HepG2 (cell line): Measurements from ENCODE around the gene SLC17A9. TPM values are rescaled to one million over a fixed set of nuclear protein-coding genes. Genes with fewer than 3 reads are reported as not detected.

ENCODE experiments used
- CBX1 ChIP-seq: IDR thresholded peaks from one replicate; pipeline ENCODE4 v1.6.1; 2016; ENCODE audit warnings: antibody characterized with exemption, low read depth
- CEBPZ ChIP-seq: IDR thresholded peaks from 2 replicates; pipeline ENCODE4 v1.6.1; 2012; ENCODE audit warnings: low read length, improper control_type of control experiment
- E2F5 ChIP-seq: sonication (generic); formaldehyde crosslinking; conservative IDR thresholded peaks from 2 replicates; pipeline ENCODE4 v1.4.0; 2020; ENCODE audit warnings: missing genetic modification reagents
- FOXK2 ChIP-seq: fragments of 450-650 bp; IDR thresholded peaks from 2 replicates; pipeline ENCODE4 v1.6.1; 2016
- HNRNPK ChIP-seq: fragments of 200-400 bp; formaldehyde crosslinking; IDR thresholded peaks from 2 replicates; pipeline ENCODE4 v1.6.1; 2018; ENCODE audit warnings: low read length, low read depth, moderate library complexity, mild to moderate bottlenecking; ENCODE audit not compliant: poor library complexity, severe bottlenecking
- MAF1 ChIP-seq: sonication (generic); formaldehyde crosslinking; IDR thresholded peaks from 2 replicates; pipeline ENCODE4 v1.5.0; 2020; ENCODE audit warnings: missing genetic modification reagents, borderline replicate concordance
- MXI1 ChIP-seq: IDR thresholded peaks from 3 replicates; pipeline ENCODE4 v1.6.1; 2012; ENCODE audit warnings: low read depth, low read length, inconsistent platforms, borderline replicate concordance
- PRMT3 ChIP-seq: sonication (generic); formaldehyde crosslinking; IDR thresholded peaks from 2 replicates; pipeline ENCODE4 v1.8.1; 2022; ENCODE audit warnings: low read depth, mild to moderate bottlenecking, moderate library complexity, missing genetic modification reagents, borderline replicate concordance
- PRPF4 ChIP-seq: fragments of 200-400 bp; formaldehyde crosslinking; IDR thresholded peaks from 2 replicates; pipeline ENCODE4 v1.6.1; 2016; ENCODE audit warnings: low read length, low read depth; ENCODE audit not compliant: poor library complexity, severe bottlenecking
- REPIN1 ChIP-seq: sonication (generic); formaldehyde crosslinking; IDR thresholded peaks from 2 replicates; pipeline ENCODE4 v1.8.0; 2022; ENCODE audit warnings: missing genetic modification reagents, low read depth, mild to moderate bottlenecking, borderline replicate concordance
- SMARCE1 ChIP-seq: fragments of 450-650 bp; IDR thresholded peaks from 2 replicates; pipeline ENCODE4 v1.6.1; 2017; ENCODE audit warnings: borderline replicate concordance
- SMYD3 ChIP-seq: sonication (generic); formaldehyde crosslinking; IDR thresholded peaks from 2 replicates; pipeline ENCODE4 v1.8.1; 2023; ENCODE audit warnings: mild to moderate bottlenecking, missing genetic modification reagents
- THAP7 ChIP-seq: sonication (generic); formaldehyde crosslinking; IDR thresholded peaks from 2 replicates; pipeline ENCODE4 v1.8.1; 2023; ENCODE audit warnings: mild to moderate bottlenecking, missing genetic modification reagents
- YEATS4 ChIP-seq: sonication (generic); formaldehyde crosslinking; IDR thresholded peaks from 2 replicates; pipeline ENCODE4 v1.4.0; 2020; ENCODE audit warnings: missing genetic modification reagents, borderline replicate concordance
- ZBTB14 ChIP-seq: sonication (generic); formaldehyde crosslinking; IDR thresholded peaks from 2 replicates; pipeline ENCODE4 v1.4.0; 2020; ENCODE audit warnings: missing genetic modification reagents
- ZBTB39 ChIP-seq: sonication (generic); formaldehyde crosslinking; IDR thresholded peaks from 2 replicates; pipeline ENCODE4 v1.5.0; 2020; ENCODE audit warnings: missing genetic modification reagents
- ZFP90 ChIP-seq: sonication (generic); formaldehyde crosslinking; IDR thresholded peaks from 2 replicates; pipeline ENCODE4 v1.8.0; 2022; ENCODE audit warnings: missing genetic modification reagents, mild to moderate bottlenecking, inconsistent platforms, borderline replicate concordance
- ZNF205 ChIP-seq: IDR thresholded peaks from 2 replicates; pipeline ENCODE4 v1.6.1; 2018; ENCODE audit warnings: missing biosample characterization, missing genetic modification reagents
- ZNF589 ChIP-seq: sonication (generic); formaldehyde crosslinking; conservative IDR thresholded peaks from 2 replicates; pipeline ENCODE4 v1.8.0; 2022; ENCODE audit warnings: mild to moderate bottlenecking, moderate library complexity, missing genetic modification reagents
- ZNF776 ChIP-seq: sonication (generic); formaldehyde crosslinking; IDR thresholded peaks from 2 replicates; pipeline ENCODE4 v1.4.0; 2020; ENCODE audit warnings: mild to moderate bottlenecking, missing genetic modification reagents
- polyA plus RNA-seq, 8 experiments: library from polyadenylated mRNA; depleted of rRNA in 3 of 8; stranded (reverse) in 7 of 8; unstranded in 1 of 8; fragments of >200 nt; fragmentation: Illumina TruSeq in 4 of 8; extraction: Trizol in 4 of 8; gene quantifications; 2 replicates each; pipeline versions ENCODE4 v1.2.1 to v1.2.3, GENCODE V29; 2011 to 2016; ENCODE audit warnings: low read depth in 4 of 8, missing spikeins in 1 of 8, mixed read lengths in 1 of 8; ENCODE audit not compliant: insufficient read depth in 1 of 8
- total RNA-seq, 5 experiments: library from RNA; depleted of rRNA; stranded (reverse); fragments of >200 nt; fragmentation: Illumina TruSeq; extraction: Trizol; gene quantifications; 2 replicates each; pipeline ENCODE4 v1.2.3, GENCODE V29; 2016; ENCODE audit warnings: low read depth in 1 of 5

SLC17A9 gene
- total and polyA plus RNA-seq, 2 of the 13 experiments (the other 11 are each of a cell fraction or from before 2014, with no cell fraction given): 110 to 191 TPM

GRCh38 chr20:62937268-62938104, 15.0 kb upstream of the SLC17A9 start (continued):
- TF ChIP-seq YEATS4 (CRISPR knock-in tag) (peak; percentile 96), FOXK2 (no peak), ZFP90 (CRISPR knock-in tag) (peak; percentile 99), E2F5 (CRISPR knock-in tag) (peak; percentile 95), ZBTB14 (peak; percentile 40; the same call in 1 of the 2 replicates), THAP7 (CRISPR knock-in tag) (peak; percentile 90; the same call in 1 of the 2 replicates), ZNF589 (peak; percentile 98), REPIN1 (CRISPR knock-in tag) (peak; percentile 97; the same call in 1 of the 2 replicates), ZNF776 (CRISPR knock-in tag) (peak; percentile 86; the same call in 1 of the 2 replicates), MAF1 (CRISPR knock-in tag) (0 out of 2 replicates have a peak, but pooled peaks have one; percentile 25), PRMT3 (CRISPR knock-in tag) (no peak), SMYD3 (peak; percentile 18; the same call in 1 of the 2 replicates), ZNF205 (peak; percentile 87; the same call in 1 of the 2 replicates), CEBPZ (no peak), MXI1 (peak; percentile 99), HNRNPK (peak; percentile 96), PRPF4 (no peak), SMARCE1 (no peak), CBX1 (peak; percentile 61), ZBTB39 (CRISPR knock-in tag) (0 out of 2 replicates have a peak, but pooled peaks have one; percentile 60)
